ENCODE data around the gene TTLL12.

GRCh38 chr22:43166132-43166930 lies 20.6 kb downstream of the TTLL12 start:
- TF ChIP-seq POLR2A (IDR thresholded peaks at IDR 0.05; ENCODE audit: low read length) (no peak), GATA1 (IDR thresholded peaks at IDR 0.05; ENCODE audit: low read depth, low read length) (no peak)
